RWPE2 (cell line): ENCODE data around the gene ESR2.
"Not testable (repeated sequence)": the region's sequence is repeated elsewhere in the genome, so short reads cannot be mapped to it uniquely, and the experiment has no call there.

ENCODE experiments used
- ATAC-seq: fragments of 200-7000 bp; cut with Tn5 transposase; 3 replicates; pipeline ENCODE4 v1.9.1; 2021; ENCODE audit warnings: low read depth
- DNase-seq: peaks from one replicate; pipeline ENCODE4 v3.0.0-alpha.2; 2020; ENCODE audit warnings: low spot score
- H3K27ac ChIP-seq: fragments of 450-650 bp; 2 replicates; pipeline ENCODE4 v1.5.1; 2017; ENCODE audit warnings: mild to moderate bottlenecking; ENCODE audit not compliant: poor library complexity, severe bottlenecking
- H3K27me3 ChIP-seq: fragments of 250-450 bp; sonication (Bioruptor Pico); 2 replicates; pipeline ENCODE4 v1.5.1; 2021; ENCODE audit warnings: mild to moderate bottlenecking, moderate library complexity; ENCODE audit not compliant: insufficient read depth, poor library complexity, severe bottlenecking
- H3K36me3 ChIP-seq: fragments of 250-450 bp; sonication (Bioruptor Pico); 2 replicates; pipeline ENCODE4 v1.5.1; 2020; ENCODE audit warnings: low read depth, mild to moderate bottlenecking, moderate library complexity
- H3K4me1 ChIP-seq: fragments of 250-450 bp; sonication (Bioruptor Pico); 2 replicates; pipeline ENCODE4 v1.5.1; 2021; ENCODE audit warnings: mild to moderate bottlenecking, moderate library complexity; ENCODE audit not compliant: insufficient read depth, poor library complexity, severe bottlenecking
- H3K4me3 ChIP-seq: fragments of 250-450 bp; sonication (Bioruptor Pico); 2 replicates; pipeline ENCODE4 v1.5.1; 2021; ENCODE audit warnings: mild to moderate bottlenecking, moderate library complexity; ENCODE audit not compliant: severe bottlenecking
- H3K9me3 ChIP-seq: fragments of 250-450 bp; sonication (Bioruptor Pico); 2 replicates; pipeline ENCODE4 v1.5.1; 2021; ENCODE audit warnings: mild to moderate bottlenecking, moderate library complexity; ENCODE audit not compliant: severe bottlenecking
- CTCF ChIP-seq: fragments of 450-650 bp; IDR thresholded peaks from one replicate; pipeline ENCODE4 v1.5.1; 2017; ENCODE audit warnings: mild to moderate bottlenecking, moderate library complexity; ENCODE audit not compliant: poor library complexity, severe bottlenecking

Gene ESR2

GRCh38 chr14:64053694-64054669 is 240.2 kb downstream of the ESR2 start:
- no peak for TF ChIP-seq CTCF
- DNase-seq, result no peak
- H3K9me3 ChIP-seq, result no peaks in the 10 kb centered on the region
- H3K4me1 ChIP-seq, result peaks cover 14% of the 10 kb centered on the region
- H3K27ac ChIP-seq, result peak overlapping the region; percentile 18
- peak; percentile 79 for ATAC-seq
- no peaks in the 10 kb centered on the region for H3K27me3 ChIP-seq
- no peak overlapping the region for H3K4me3 ChIP-seq
- H3K36me3 ChIP-seq, result peaks cover 14% of the 10 kb centered on the region

GRCh38 chr14:64049616-64050381 is 244.4 kb downstream of the ESR2 start:
- peaks cover 14% of the 10 kb centered on the region for H3K4me1 ChIP-seq
- no peak for ATAC-seq
- no peak overlapping the region for H3K4me3 ChIP-seq
- peaks cover 24% of the 10 kb centered on the region for H3K36me3 ChIP-seq
- H3K27me3 ChIP-seq, result no peaks in the 10 kb centered on the region
- no peaks in the 10 kb centered on the region for H3K9me3 ChIP-seq
- no peak overlapping the region for H3K27ac ChIP-seq
- no peak for DNase-seq
- TF ChIP-seq CTCF, result no peak

GRCh38 chr14:64045091-64045490 is 249.1 kb downstream of the ESR2 start:
- Histone ChIP-seq H3K27me3 (no peaks in the 10 kb centered on the region), H3K4me1 (no peaks in the 10 kb centered on the region), H3K9me3 (no peaks in the 10 kb centered on the region), H3K27ac (no peak overlapping the region), H3K36me3 (peaks cover 10% of the 10 kb centered on the region; the same call in 1 of the 2 replicates), H3K4me3 (no peak overlapping the region)
- no peak for DNase-seq
- no peak for TF ChIP-seq CTCF
- no peak for ATAC-seq

- not testable (repeated sequence) for ATAC-seq, H3K4me1 ChIP-seq, H3K4me3 ChIP-seq, H3K27me3 ChIP-seq, H3K36me3 ChIP-seq, H3K9me3 ChIP-seq, DNase-seq, H3K27ac ChIP-seq
These were observed 250.9 kb downstream of the ESR2 start for GRCh38 chr14:64043296-64043695.

- Histone ChIP-seq H3K4me3 (no peak overlapping the region), H3K27ac (no peak overlapping the region), H3K36me3 (no peaks in the 10 kb centered on the region), H3K27me3 (no peaks in the 10 kb centered on the region), H3K4me1 (no peaks in the 10 kb centered on the region), H3K9me3 (no peaks in the 10 kb centered on the region)
- DNase-seq (no peak), ATAC-seq (no peak)
- peak; percentile 72 for TF ChIP-seq CTCF
These were observed 254.1 kb downstream of the ESR2 start for GRCh38 chr14:64040044-64040443.
